RPMI7951 (cell line): ENCODE measurements around the gene SCARB1. TPM values are rescaled to one million over a fixed set of nuclear protein-coding genes. Genes with fewer than 3 reads are reported as not detected.

ENCODE experiments used
- DNase-seq: peaks from one replicate; pipeline ENCODE4 v3.0.0-alpha.2; 2012; ENCODE audit warnings: low read depth
- total RNA-seq: library from RNA; depleted of rRNA; stranded (reverse); fragments of >200 nt; shearing (Covaris generic); gene quantifications from 2 replicates; pipeline ENCODE4 v1.2.3, GENCODE V29; 2014

Gene SCARB1
- total RNA-seq, 1 experiment from 2014 or later: 13.9 TPM

GRCh38 chr12:124802361-124802760, 61.3 kb downstream of the SCARB1 start:
- no peak for DNase-seq

GRCh38 chr12:124800506-124800905, 63.2 kb downstream of the SCARB1 start:
- DNase-seq: no peak

GRCh38 chr12:124797321-124797720, 66.3 kb downstream of the SCARB1 start:
- DNase-seq: no peak

- DNase-seq: no peak
These were observed 67.2 kb downstream of the SCARB1 start for GRCh38 chr12:124796303-124796960.

- DNase-seq: no peak
These were observed 68.3 kb downstream of the SCARB1 start for GRCh38 chr12:124795081-124795948.

GRCh38 chr12:124792961-124793441, 70.7 kb downstream of the SCARB1 start:
- DNase-seq: peak; percentile 32

GRCh38 chr12:124792156-124792555, 71.5 kb downstream of the SCARB1 start:
- no peak for DNase-seq

- DNase-seq: no peak
These were observed 72.8 kb downstream of the SCARB1 start for GRCh38 chr12:124790650-124791400.

GRCh38 chr12:124788936-124789555, 74.6 kb downstream of the SCARB1 start:
- DNase-seq: no peak

GRCh38 chr12:124786061-124786964, 77.4 kb downstream of the SCARB1 start:
- DNase-seq: no peak

GRCh38 chr12:124784871-124785572, 78.6 kb downstream of the SCARB1 start:
- no peak for DNase-seq

- no peak for DNase-seq
These were observed 80.6 kb downstream of the SCARB1 start for GRCh38 chr12:124783087-124783486.

- no peak for DNase-seq
These were observed 81.5 kb downstream of the SCARB1 start for GRCh38 chr12:124782132-124782531.

GRCh38 chr12:124780752-124781685, 82.6 kb downstream of the SCARB1 start:
- no peak for DNase-seq

- DNase-seq: no peak
These were observed 83.3 kb downstream of the SCARB1 start for GRCh38 chr12:124780336-124780735.

- DNase-seq: no peak
These were observed 84.2 kb downstream of the SCARB1 start for GRCh38 chr12:124779161-124780141.

- DNase-seq: no peak
These were observed 85.3 kb downstream of the SCARB1 start for GRCh38 chr12:124778411-124778810.
